ENCODE measurements around the gene WNT9A. TPM values are rescaled to one million over a fixed set of nuclear protein-coding genes. Genes with fewer than 3 reads are reported as not detected.
A peak's percentile ranks its signal among the peaks of the same experiment; 100 is the strongest.

Gene WNT9A
- total RNA-seq, 1 experiment from 2014 or later, result 22.2 TPM

- Histone ChIP-seq H3K9ac (ENCODE audit: low read length) (peak overlapping the region; percentile 32), H3K27ac (ENCODE audit: low read length) (no peak overlapping the region), H3K4me3 (ENCODE audit: low read length) (peak overlapping the region; percentile 67)
Observed at GRCh38 chr1:227948493-227949260, 945 bp upstream of the WNT9A start.

GRCh38 chr1:227947386-227947675 is 401 bp downstream of the WNT9A start:
- Histone ChIP-seq H3K9me2 (replicated peaks; ENCODE audit: low read length) (no peaks in the 10 kb centered on the region), H3K27ac (ENCODE audit: low read length) (peak overlapping the region; percentile 77), H3K36me3 (ENCODE audit: low read depth, low read length) (no peaks in the 10 kb centered on the region), H3K4me3 (ENCODE audit: low read length) (peak overlapping the region; percentile 75), H3F3A (ENCODE audit: low read length, unreplicated experiment) (no peaks in the 10 kb centered on the region), H4K20me1 (ENCODE audit: low read length) (no peaks in the 10 kb centered on the region), H3K9ac (ENCODE audit: low read length) (peak overlapping the region; percentile 63), H3K9me3 (ENCODE audit: low read length) (no peaks in the 10 kb centered on the region), H3K4me2 (ENCODE audit: low read length) (peak overlapping the region; percentile 89), H2AFZ (ENCODE audit: low read length) (peak overlapping the region; percentile 75), H3K27me3 (ENCODE audit: low read length) (no peaks in the 10 kb centered on the region), H3K79me2 (ENCODE audit: low read length) (peaks cover 58% of the 10 kb centered on the region), H3K4me1 (ENCODE audit: insufficient read depth, low read length) (peaks cover 28% of the 10 kb centered on the region)
- BruUV-seq (replicated peaks), result no TSS peak
- no peak for TF ChIP-seq EZH2 (IDR thresholded peaks at IDR 0.05; ENCODE audit: low read length, unreplicated experiment)
- no peak for TF ChIP-seq CTCF (conservative IDR thresholded peaks at IDR 0.05; ENCODE audit: low read depth, low read length)
- no peak for TF ChIP-seq EZH2phosphoT487 (IDR thresholded peaks at IDR 0.05; ENCODE audit: borderline replicate concordance, low read length)
- ATAC-seq (peak; percentile 6), DNase-seq (no peak)
- intact Hi-C loops (cut with micrococcal nuclease), result loop anchor here (10.0 kb wide), 1 partner anchor 403 kb away; no protein-coding TSS in a partner anchor
- POLR2A ChIA-PET (ENCODE audit: unreplicated experiment), result interaction anchor here (0.6 kb wide), 1 partner anchor 12 kb away, joined by 3 read pairs; no protein-coding TSS in a partner anchor
- CTCF ChIA-PET, result interaction anchor here (1.7 kb wide), 1 partner anchor 141 kb away, joined by 8 read pairs; no protein-coding TSS in a partner anchor

More at GRCh38 chr1:227948493-227949260, 945 bp upstream of the WNT9A start:
- Histone ChIP-seq H2AFZ (ENCODE audit: low read length) (peak overlapping the region; percentile 63), H3K9me3 (ENCODE audit: low read length) (no peaks in the 10 kb centered on the region), H3K79me2 (ENCODE audit: low read length) (peaks cover 44% of the 10 kb centered on the region), H3F3A (ENCODE audit: low read length, unreplicated experiment) (no peaks in the 10 kb centered on the region), H3K4me2 (ENCODE audit: low read length) (peak overlapping the region; percentile 81), H3K27me3 (ENCODE audit: low read length) (no peaks in the 10 kb centered on the region), H3K9me2 (replicated peaks; ENCODE audit: low read length) (no peaks in the 10 kb centered on the region), H3K4me1 (ENCODE audit: insufficient read depth, low read length) (peaks cover 33% of the 10 kb centered on the region), H4K20me1 (ENCODE audit: low read length) (no peaks in the 10 kb centered on the region), H3K36me3 (ENCODE audit: low read depth, low read length) (no peaks in the 10 kb centered on the region)
- CTCF ChIA-PET, result interaction anchor here (1.4 to 1.7 kb wide), 2 partner anchors 143 to 186 kb away, joined by 8 to 11 read pairs; no protein-coding TSS in a partner anchor
- ATAC-seq, result peak; percentile 6
- no peak for TF ChIP-seq CTCF (conservative IDR thresholded peaks at IDR 0.05; ENCODE audit: low read depth, low read length)
- TF ChIP-seq EZH2phosphoT487 (IDR thresholded peaks at IDR 0.05; ENCODE audit: borderline replicate concordance, low read length), result no peak
- TF ChIP-seq EZH2 (IDR thresholded peaks at IDR 0.05; ENCODE audit: low read length, unreplicated experiment), result no peak
- intact Hi-C loops (cut with micrococcal nuclease), result loop anchor here (10.0 kb wide), 1 partner anchor 404 kb away; no protein-coding TSS in a partner anchor
- POLR2A ChIA-PET (ENCODE audit: unreplicated experiment), result interaction anchor here (1.1 kb wide), 1 partner anchor 161 kb away, joined by 8 read pairs; no protein-coding TSS in a partner anchor
- DNase-seq, result peak; percentile 60
- BruUV-seq (replicated peaks), result TSS peak; percentile 28

Data from PC-3 (cell line).